ENCODE data around the gene KRTAP4-5.
"Not testable (repeated sequence)": the region's sequence is repeated elsewhere in the genome, so short reads cannot be mapped to it uniquely, and the experiment has no call there.

The KRTAP4-5 gene
- long read RNA-seq, donor 1: 0 reads
- long read RNA-seq, donor 2: 0 reads
- long read RNA-seq, donor 3: 0 reads
- long read RNA-seq, donor 4: 0 reads
- long read RNA-seq, donor 5: 0 reads
- long read RNA-seq, donor 6: 0 reads
- long read RNA-seq, donor 7: 0 reads
- long read RNA-seq, donor 8: 0 reads

- DNase-seq: no peak
These were observed at the start of gene KRTAP4-5 for GRCh38 chr17:41149652-41149985. KRTAP4-5 (minus strand) TSS chr17:41149825; CDS start chr17:41149767, 58 bp downstream.

- no peak for DNase-seq
These were observed 46.4 kb upstream of the KRTAP4-5 start for GRCh38 chr17:41196068-41196467.

- no peak for DNase-seq
These were observed 40.7 kb upstream of the KRTAP4-5 start for GRCh38 chr17:41190328-41190727.

- not testable (repeated sequence) for DNase-seq
These were observed 40.3 kb upstream of the KRTAP4-5 start, which contains the start of gene KRTAP9-1 for GRCh38 chr17:41189837-41190318. KRTAP9-1 (plus strand) TSS chr17:41189887; CDS start chr17:41189887, 0 bp downstream.

GRCh38 chr17:41186872-41187271, 37.2 kb upstream of the KRTAP4-5 start:
- DNase-seq: no peak

- no peak for DNase-seq
These were observed 35.4 kb upstream of the KRTAP4-5 start for GRCh38 chr17:41185001-41185400.

GRCh38 chr17:41184480-41184961, 34.9 kb upstream of the KRTAP4-5 start, which contains the start of gene KRTAP4-1:
KRTAP4-1 (minus strand) TSS chr17:41184911; CDS start chr17:41184854, 57 bp downstream.
- DNase-seq: no peak

GRCh38 chr17:41178843-41179616, 29.4 kb upstream of the KRTAP4-5 start:
- DNase-seq: no peak

- no peak for DNase-seq
These were observed 28.7 kb upstream of the KRTAP4-5 start for GRCh38 chr17:41178341-41178740.

GRCh38 chr17:41177727-41178271, 28.2 kb upstream of the KRTAP4-5 start, which contains the start of gene KRTAP4-2:
KRTAP4-2 (minus strand) TSS chr17:41178221; CDS start chr17:41178164, 57 bp downstream.
- no peak for DNase-seq

- DNase-seq: no peak
These were observed 27.2 kb upstream of the KRTAP4-5 start for GRCh38 chr17:41176744-41177387.

- no peak for DNase-seq
These were observed 22.3 kb upstream of the KRTAP4-5 start for GRCh38 chr17:41171886-41172285.

- DNase-seq: no peak
These were observed 18.5 kb upstream of the KRTAP4-5 start, which contains the start of gene KRTAP4-3 for GRCh38 chr17:41168121-41168520. KRTAP4-3 (minus strand) TSS chr17:41168221; CDS start chr17:41168172, 49 bp downstream.

GRCh38 chr17:41167561-41167960, 17.9 kb upstream of the KRTAP4-5 start:
- no peak for DNase-seq

GRCh38 chr17:41163828-41164227, 14.2 kb upstream of the KRTAP4-5 start:
- DNase-seq: no peak

GRCh38 chr17:41160648-41161047, 11.0 kb upstream of the KRTAP4-5 start, which contains the start of gene KRTAP4-4:
KRTAP4-4 (minus strand) TSS chr17:41160748; CDS start chr17:41160691, 57 bp downstream.
- DNase-seq: no peak

- not testable (repeated sequence) for DNase-seq
These were observed 10.6 kb upstream of the KRTAP4-5 start for GRCh38 chr17:41160190-41160589.

GRCh38 chr17:41153856-41154255, 4.2 kb upstream of the KRTAP4-5 start:
- no peak for DNase-seq

GRCh38 chr17:41151525-41151924, 1.9 kb upstream of the KRTAP4-5 start:
- no peak for DNase-seq

GRCh38 chr17:41150026-41150425, 401 bp upstream of the KRTAP4-5 start:
- DNase-seq: no peak

GRCh38 chr17:41148971-41149651, 514 bp downstream of the KRTAP4-5 start:
- not testable (repeated sequence) for DNase-seq

Measured in right kidney (tissue), 9 donors.